Stimulated activated CD8-positive, alpha-beta memory T cell treated with anti-CD3 and anti-CD28 coated beads, Interleukin-4, amount 100 ng/mL, for 4 hours (primary cell): ENCODE measurements around the gene NME4.

ENCODE experiments used
- DNase-seq, 2 donors: peaks; one replicate each; pipeline ENCODE4 v3.0.0-alpha.2; 2020; ENCODE audit warnings: low read depth in 2 of 2, low spot score in 1 of 2

NME4 gene

GRCh38 chr16:425082-425718, 28.2 kb downstream of the NME4 start, which contains the start of gene RAB11FIP3:
Gene RAB11FIP3, plus strand, starts transcription at chr16:425649. Its CDS starts 358 bp downstream, at chr16:426007.
- peak; percentile 61 to 72 for DNase-seq

- no peak for DNase-seq
Observed at GRCh38 chr16:425740-426114, 28.7 kb downstream of the NME4 start.

GRCh38 chr16:426115-426905, 29.3 kb downstream of the NME4 start:
- no peak for DNase-seq

GRCh38 chr16:426906-427249, 29.9 kb downstream of the NME4 start:
- DNase-seq, result no peak

DNA sequence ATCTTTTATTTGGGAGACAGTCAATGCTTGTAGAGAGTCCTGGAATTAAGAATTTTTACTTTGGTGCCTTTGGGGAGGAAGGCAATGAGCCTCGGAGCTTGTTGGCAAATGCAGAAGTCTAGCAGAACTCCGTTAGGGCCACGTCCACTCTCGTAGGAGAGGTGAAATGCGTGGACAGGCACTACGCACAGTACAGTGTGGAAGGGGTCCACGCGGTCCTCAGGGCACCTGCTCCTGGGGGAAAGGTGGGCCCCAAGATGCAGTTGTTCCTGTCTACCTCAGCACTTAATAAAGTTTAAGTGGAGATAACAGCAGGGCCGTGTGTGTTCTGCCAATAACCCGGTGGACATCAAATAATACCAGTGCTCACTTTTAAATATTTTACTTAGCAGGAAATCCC, 30.3 kb downstream of the NME4 start:
- no peak for DNase-seq

- no peak for DNase-seq
Observed at GRCh38 chr16:430904-431303, 33.9 kb downstream of the NME4 start.

DNA sequence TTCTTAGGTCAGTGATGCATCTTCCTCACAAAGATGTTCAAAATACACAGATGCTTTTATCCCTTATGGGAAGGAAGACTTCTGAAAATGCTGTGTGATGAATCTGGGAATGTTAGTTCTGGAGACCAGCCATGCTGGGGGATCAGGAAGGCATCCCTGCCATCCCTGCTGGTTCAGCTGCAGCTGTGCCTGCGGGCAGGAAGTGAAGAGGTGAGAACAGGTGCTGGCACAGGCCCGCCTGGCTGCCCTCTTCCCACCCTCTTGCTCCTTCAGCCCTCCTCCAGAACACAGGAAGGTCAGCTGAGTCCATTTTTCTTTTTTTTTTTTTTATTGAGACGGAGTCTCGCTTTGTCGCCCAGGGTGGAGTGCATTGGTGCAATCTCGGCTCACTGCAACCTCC, 43.6 kb downstream of the NME4 start:
- no peak for DNase-seq

DNA sequence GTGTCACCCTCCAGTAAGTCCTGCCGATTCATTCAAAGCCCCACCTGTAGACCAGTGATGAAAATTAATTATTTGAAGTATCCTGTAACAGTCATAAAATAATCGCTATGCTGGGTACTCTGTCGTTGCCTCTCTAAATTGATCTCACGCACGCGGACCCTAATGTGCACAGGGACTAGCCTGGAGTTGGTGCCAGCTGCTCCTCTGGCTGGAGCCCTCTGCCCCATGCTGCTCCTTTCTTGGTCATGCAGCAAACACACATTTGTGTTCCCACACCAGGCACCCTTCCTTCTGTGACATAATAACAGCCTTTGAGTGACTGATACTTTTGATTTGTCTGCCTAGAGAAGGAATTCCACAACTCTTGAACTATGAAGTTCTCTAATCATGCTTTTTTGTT, 44.4 kb downstream of the NME4 start:
- DNase-seq, result no peak

DNA sequence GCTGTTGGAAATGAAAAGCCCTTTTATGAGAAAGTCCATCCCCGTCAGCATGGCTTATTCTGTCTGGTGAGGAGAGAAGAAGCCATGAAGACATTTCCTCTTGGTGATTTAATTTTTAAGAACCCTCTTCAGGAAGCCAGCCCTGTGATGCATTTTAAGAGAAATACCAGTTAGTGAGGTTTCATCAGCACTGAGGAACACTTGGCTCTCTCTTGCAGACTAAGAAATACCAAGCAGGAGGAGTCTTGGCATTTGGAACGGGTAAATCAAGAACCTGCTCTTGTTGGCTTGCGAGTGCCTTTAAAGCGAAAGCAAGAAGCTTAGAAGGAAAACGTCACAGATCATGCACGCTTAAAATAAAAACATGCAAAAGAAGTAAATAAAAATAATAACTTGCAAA, 46.0 kb downstream of the NME4 start:
- no peak for DNase-seq

GRCh38 chr16:444027-444426, 47.0 kb downstream of the NME4 start:
- no peak for DNase-seq

DNA sequence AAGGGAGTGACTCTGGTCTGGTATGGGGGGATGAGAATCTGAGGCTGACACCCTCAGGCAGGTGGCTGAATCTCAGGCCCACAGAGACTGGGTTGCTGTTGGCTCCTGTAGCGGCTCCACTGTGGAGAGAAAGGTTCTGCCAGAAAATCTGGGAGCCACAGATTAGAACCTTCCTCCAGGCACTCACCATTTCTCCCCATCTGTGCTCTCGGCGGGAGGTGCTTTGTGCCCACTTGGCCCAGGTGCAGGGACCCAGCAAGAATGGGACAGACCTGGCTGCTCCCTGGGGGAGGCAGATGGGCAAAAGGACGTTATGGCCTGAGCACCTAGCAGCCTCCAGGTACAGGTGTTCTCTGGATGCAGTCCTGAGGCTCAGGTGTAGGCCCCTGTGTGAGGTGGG, 48.6 kb downstream of the NME4 start:
- no peak for DNase-seq
